SK-N-SH (cell line): ENCODE measurements around the gene AGMO. TPM values are rescaled to one million over a fixed set of nuclear protein-coding genes. Genes with fewer than 3 reads are reported as not detected.

Experiments used
- CTCF ChIA-PET: fragments of 300-600, 350-600 bp; formaldehyde crosslinking; extraction: SDS; loops from one replicate; lab custom pipeline; 2021; lab: Yijun Ruan, JAX
- POLR2A ChIA-PET: fragments of 350-600 bp; sonication (Branson Sonifier 250); formaldehyde crosslinking; extraction: SDS; loops from one replicate; lab custom pipeline; 2020; ENCODE audit warnings: antibody characterized with exemption, inconsistent platforms; lab: Yijun Ruan, JAX
- DNase-seq: peaks from one replicate; pipeline ENCODE4 v3.0.0; 2012
- H2AFZ ChIP-seq: fragments of 200-600 bp; sonication (generic); 2 replicates; pipeline ENCODE4 v1.8.1; 2016; ENCODE audit warnings: antibody characterized with exemption, mild to moderate bottlenecking, low read depth
- H3F3A ChIP-seq: fragments of 200-600 bp; sonication (generic); replicated peaks from 2 replicates; pipeline ENCODE3; 2016; ENCODE audit warnings: antibody characterized with exemption, mild to moderate bottlenecking; ENCODE audit not compliant: insufficient read depth
- H3K27ac ChIP-seq, 2 experiments: fragments of 200-500 bp in 1 of 2; fragments of 200-600 bp in 1 of 2; sonication (Bioruptor generic) in 1 of 2; sonication (generic), shearing (Covaris generic) in 1 of 2; 2 replicates each; pipeline versions ENCODE4 v1.5.1 to v1.6.1; 2014 to 2016; ENCODE audit warnings: low read depth in 2 of 2, inconsistent platforms in 1 of 2, low read length in 1 of 2, mild to moderate bottlenecking in 1 of 2, mixed read lengths in 1 of 2
- H3K27me3 ChIP-seq: fragments of 200-600 bp; sonication (generic), shearing (Covaris generic); 2 replicates; pipeline ENCODE4 v1.6.1; 2016; ENCODE audit warnings: mixed run types; ENCODE audit not compliant: insufficient read depth
- H3K36me3 ChIP-seq, 2 experiments: fragments of 200-500 bp in 1 of 2; fragments of 200-600 bp in 1 of 2; sonication (Bioruptor generic) in 1 of 2; sonication (generic) in 1 of 2; replicated peaks in 1 of 2; 2 replicates each; pipeline versions ENCODE3 to v1.5.1; 2014 to 2016; ENCODE audit warnings: low read length in 1 of 2, mild to moderate bottlenecking in 1 of 2; ENCODE audit not compliant: insufficient read depth in 2 of 2, control insufficient read depth in 1 of 2
- H3K4me1 ChIP-seq, 2 experiments: fragments of 200-500 bp in 1 of 2; fragments of 200-600 bp in 1 of 2; sonication (Bioruptor generic) in 1 of 2; sonication (generic), shearing (Covaris generic) in 1 of 2; 2 replicates each; pipeline versions ENCODE4 v1.5.1 to v1.6.1; 2014 to 2016; ENCODE audit warnings: low read depth in 1 of 2, low read length in 1 of 2, mixed run types in 1 of 2; ENCODE audit not compliant: insufficient read depth in 2 of 2, control insufficient read depth in 1 of 2
- H3K4me2 ChIP-seq: fragments of 200-600 bp; sonication (generic), shearing (Covaris generic); 2 replicates; pipeline ENCODE4 v1.6.1; 2017; ENCODE audit warnings: mixed run types
- H3K4me3 ChIP-seq, 2 experiments: fragments of 200-500 bp in 1 of 2; fragments of 200-600 bp in 1 of 2; sonication (Bioruptor generic) in 1 of 2; sonication (generic), shearing (Covaris generic) in 1 of 2; 2 replicates each; pipeline versions ENCODE4 v1.5.1 to v1.8.1; 2014 to 2016; ENCODE audit warnings: low read depth in 2 of 2, inconsistent platforms in 1 of 2, low read length in 1 of 2, mild to moderate bottlenecking in 1 of 2, mixed read lengths in 1 of 2, moderate library complexity in 1 of 2
- H3K79me2 ChIP-seq: fragments of 200-600 bp; sonication (generic); 2 replicates; pipeline ENCODE4 v1.8.1; 2017; ENCODE audit warnings: mild to moderate bottlenecking; ENCODE audit not compliant: insufficient read depth
- H3K9ac ChIP-seq: fragments of 200-600 bp; sonication (generic); 2 replicates; pipeline ENCODE4 v1.6.1; 2017; ENCODE audit warnings: mixed run types
- H3K9me2 ChIP-seq: fragments of 200-600 bp; sonication (generic); 2 replicates; pipeline ENCODE4 v1.6.1; 2017; ENCODE audit warnings: mixed run types
- H3K9me3 ChIP-seq: fragments of 200-600 bp; sonication (generic); 2 replicates; pipeline ENCODE4 v1.6.1; 2017; ENCODE audit warnings: mixed run types, mild to moderate bottlenecking, moderate library complexity
- H4K20me1 ChIP-seq: fragments of 200-600 bp; sonication (generic); 2 replicates; pipeline ENCODE4 v1.6.1; 2017; ENCODE audit warnings: mild to moderate bottlenecking, mixed run types; ENCODE audit not compliant: insufficient read depth
- CHD2 ChIP-seq: fragments of 150-350 bp; IDR thresholded peaks from 2 replicates; pipeline ENCODE4 v1.6.1; 2018; ENCODE audit warnings: low read length; ENCODE audit not compliant: partially characterized antibody
- ELF1 ChIP-seq: IDR thresholded peaks from 2 replicates; pipeline ENCODE4 v1.4.0; 2012
- EZH2phosphoT487 ChIP-seq: fragments of 200-600 bp; sonication (generic); IDR thresholded peaks from 2 replicates; pipeline ENCODE4 v1.6.1; 2017; ENCODE audit warnings: low read depth, mixed run types, mild to moderate bottlenecking, antibody characterized with exemption, moderate library complexity, borderline replicate concordance
- FOXM1 ChIP-seq: IDR thresholded peaks from 2 replicates; pipeline ENCODE4 v1.4.0; 2012; ENCODE audit warnings: low read depth, mild to moderate bottlenecking
- JUND ChIP-seq: IDR thresholded peaks from 2 replicates; pipeline ENCODE4 v1.4.0; 2012
- RAD21 ChIP-seq: IDR thresholded peaks from 2 replicates; pipeline ENCODE4 v1.6.1; 2012; ENCODE audit warnings: mild to moderate bottlenecking, low read length
- RXRA ChIP-seq: IDR thresholded peaks from 2 replicates; pipeline ENCODE4 v1.4.0; 2012; ENCODE audit warnings: low read depth, mild to moderate bottlenecking, borderline replicate concordance
- SMC3 ChIP-seq: IDR thresholded peaks from 2 replicates; pipeline ENCODE4 v1.6.1; 2012; ENCODE audit warnings: low read depth, low read length, improper control_type of control experiment
- WGBS: methylation state at CpG from one replicate; pipeline ENCODE4 v1.1.6; 2017; ENCODE audit warnings: low lambda C conversion rate; 5-methylcytosine and 5-hydroxymethylcytosine counted together
- polyA plus RNA-seq, 3 experiments: library from polyadenylated mRNA; depleted of rRNA; stranded (reverse); fragments of >200 nt; gene quantifications; 2 replicates each; pipeline ENCODE4 v1.2.3, GENCODE V29; 2012
- TF ChIP-seq, protein P1 (sequence below): IDR thresholded peaks from 2 replicates; pipeline ENCODE4 v1.4.0; 2012; ENCODE audit warnings: low read depth
- TF ChIP-seq, protein P2 (sequence below): IDR thresholded peaks from 2 replicates; pipeline ENCODE4 v1.4.0; 2012; ENCODE audit warnings: low read depth, borderline replicate concordance
- TF ChIP-seq, protein P3 (sequence below): IDR thresholded peaks from 2 replicates; pipeline ENCODE4 v1.6.1; 2012; ENCODE audit warnings: mild to moderate bottlenecking, low read depth, low read length, moderate library complexity
- TF ChIP-seq, protein P4 (sequence below): fragments of 150-350 bp; IDR thresholded peaks from 2 replicates; pipeline ENCODE4 v1.6.1; 2016; ENCODE audit warnings: mild to moderate bottlenecking, low read depth, low read length

The AGMO gene
- polyA plus RNA-seq, 1 of the 3 experiments (the other 2 are of a cell fraction), result 0.05 TPM

DNA sequence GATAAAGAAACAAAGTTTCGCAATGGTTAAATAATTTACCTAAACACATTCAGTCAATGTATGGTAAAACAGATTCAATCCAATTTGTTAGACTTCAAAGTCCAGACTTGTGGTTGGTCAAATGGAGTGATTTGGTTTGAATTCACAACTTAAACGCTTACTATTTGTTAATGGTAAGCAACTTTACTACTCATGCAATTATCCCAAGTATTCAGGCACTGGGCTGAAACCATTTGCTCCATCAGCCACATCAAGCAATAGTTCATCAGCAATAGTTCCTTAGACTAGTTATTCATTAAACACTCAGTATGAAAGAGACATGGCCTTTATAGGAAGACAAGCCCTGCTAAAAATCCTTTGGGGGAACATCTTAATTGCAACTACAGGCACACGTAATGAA, 253.0 kb downstream of the AGMO start:
- POLR2A ChIA-PET, result no interaction called here
- no peak overlapping the region for H3K27ac ChIP-seq
- no peaks in the 10 kb centered on the region for H3F3A ChIP-seq
- H3K27me3 ChIP-seq, result no peaks in the 10 kb centered on the region
- no peak overlapping the region for H3K4me2 ChIP-seq
- H3K9me3 ChIP-seq, result no peaks in the 10 kb centered on the region
- H3K9ac ChIP-seq, result no peak overlapping the region
- DNase-seq, result no peak
- H3K9me2 ChIP-seq, result no peaks in the 10 kb centered on the region
- no peaks in the 10 kb centered on the region for H3K79me2 ChIP-seq
- H2AFZ ChIP-seq, result no peak overlapping the region
- TF ChIP-seq, protein P1, sequence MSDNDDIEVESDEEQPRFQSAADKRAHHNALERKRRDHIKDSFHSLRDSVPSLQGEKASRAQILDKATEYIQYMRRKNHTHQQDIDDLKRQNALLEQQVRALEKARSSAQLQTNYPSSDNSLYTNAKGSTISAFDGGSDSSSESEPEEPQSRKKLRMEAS, result no peak
- TF ChIP-seq RXRA (no peak), RAD21 (no peak), EZH2phosphoT487 (no peak), CHD2 (no peak), FOXM1 (no peak), JUND (no peak)
- TF ChIP-seq, protein P2, sequence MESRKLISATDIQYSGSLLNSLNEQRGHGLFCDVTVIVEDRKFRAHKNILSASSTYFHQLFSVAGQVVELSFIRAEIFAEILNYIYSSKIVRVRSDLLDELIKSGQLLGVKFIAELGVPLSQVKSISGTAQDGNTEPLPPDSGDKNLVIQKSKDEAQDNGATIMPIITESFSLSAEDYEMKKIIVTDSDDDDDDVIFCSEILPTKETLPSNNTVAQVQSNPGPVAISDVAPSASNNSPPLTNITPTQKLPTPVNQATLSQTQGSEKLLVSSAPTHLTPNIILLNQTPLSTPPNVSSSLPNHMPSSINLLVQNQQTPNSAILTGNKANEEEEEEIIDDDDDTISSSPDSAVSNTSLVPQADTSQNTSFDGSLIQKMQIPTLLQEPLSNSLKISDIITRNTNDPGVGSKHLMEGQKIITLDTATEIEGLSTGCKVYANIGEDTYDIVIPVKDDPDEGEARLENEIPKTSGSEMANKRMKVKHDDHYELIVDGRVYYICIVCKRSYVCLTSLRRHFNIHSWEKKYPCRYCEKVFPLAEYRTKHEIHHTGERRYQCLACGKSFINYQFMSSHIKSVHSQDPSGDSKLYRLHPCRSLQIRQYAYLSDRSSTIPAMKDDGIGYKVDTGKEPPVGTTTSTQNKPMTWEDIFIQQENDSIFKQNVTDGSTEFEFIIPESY, result no peak
- TF ChIP-seq, protein P3, sequence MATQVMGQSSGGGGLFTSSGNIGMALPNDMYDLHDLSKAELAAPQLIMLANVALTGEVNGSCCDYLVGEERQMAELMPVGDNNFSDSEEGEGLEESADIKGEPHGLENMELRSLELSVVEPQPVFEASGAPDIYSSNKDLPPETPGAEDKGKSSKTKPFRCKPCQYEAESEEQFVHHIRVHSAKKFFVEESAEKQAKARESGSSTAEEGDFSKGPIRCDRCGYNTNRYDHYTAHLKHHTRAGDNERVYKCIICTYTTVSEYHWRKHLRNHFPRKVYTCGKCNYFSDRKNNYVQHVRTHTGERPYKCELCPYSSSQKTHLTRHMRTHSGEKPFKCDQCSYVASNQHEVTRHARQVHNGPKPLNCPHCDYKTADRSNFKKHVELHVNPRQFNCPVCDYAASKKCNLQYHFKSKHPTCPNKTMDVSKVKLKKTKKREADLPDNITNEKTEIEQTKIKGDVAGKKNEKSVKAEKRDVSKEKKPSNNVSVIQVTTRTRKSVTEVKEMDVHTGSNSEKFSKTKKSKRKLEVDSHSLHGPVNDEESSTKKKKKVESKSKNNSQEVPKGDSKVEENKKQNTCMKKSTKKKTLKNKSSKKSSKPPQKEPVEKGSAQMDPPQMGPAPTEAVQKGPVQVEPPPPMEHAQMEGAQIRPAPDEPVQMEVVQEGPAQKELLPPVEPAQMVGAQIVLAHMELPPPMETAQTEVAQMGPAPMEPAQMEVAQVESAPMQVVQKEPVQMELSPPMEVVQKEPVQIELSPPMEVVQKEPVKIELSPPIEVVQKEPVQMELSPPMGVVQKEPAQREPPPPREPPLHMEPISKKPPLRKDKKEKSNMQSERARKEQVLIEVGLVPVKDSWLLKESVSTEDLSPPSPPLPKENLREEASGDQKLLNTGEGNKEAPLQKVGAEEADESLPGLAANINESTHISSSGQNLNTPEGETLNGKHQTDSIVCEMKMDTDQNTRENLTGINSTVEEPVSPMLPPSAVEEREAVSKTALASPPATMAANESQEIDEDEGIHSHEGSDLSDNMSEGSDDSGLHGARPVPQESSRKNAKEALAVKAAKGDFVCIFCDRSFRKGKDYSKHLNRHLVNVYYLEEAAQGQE, result no peak
- H3K36me3 ChIP-seq, result no peaks in the 10 kb centered on the region
- CTCF ChIA-PET, result interaction anchor here (1.0 to 1.1 kb wide), 2 partner anchors 17 to 18 kb away, joined by 3 to 4 read pairs; no protein-coding TSS in a partner anchor
- no peaks in the 10 kb centered on the region for H4K20me1 ChIP-seq
- 84% methylated on average over 3 of the region's 3 CpGs for WGBS
- H3K4me3 ChIP-seq, result no peak overlapping the region
- no peaks in the 10 kb centered on the region for H3K4me1 ChIP-seq

DNA sequence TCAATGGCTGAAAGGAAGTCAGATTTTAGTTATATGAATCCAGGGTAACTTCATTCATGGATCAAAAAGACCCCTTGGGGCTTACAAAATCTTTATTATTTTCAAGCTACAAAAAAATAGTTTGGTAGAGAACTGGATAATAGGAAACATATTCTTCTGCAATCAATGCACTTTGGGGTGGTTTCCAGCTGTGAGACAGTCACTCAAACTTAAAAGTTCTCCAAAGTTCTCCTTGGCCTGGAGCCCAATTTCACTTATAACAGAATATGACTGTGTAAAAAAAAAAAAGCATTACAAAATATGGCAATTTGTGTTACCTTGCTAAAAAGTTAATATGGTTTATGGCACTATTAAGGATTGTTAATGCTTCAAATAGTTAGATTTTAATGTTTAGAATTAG, 255.5 kb downstream of the AGMO start:
- CTCF ChIA-PET, result interaction anchor here (1.0 kb wide), 1 partner anchor 15 kb away, joined by 3 read pairs; no protein-coding TSS in a partner anchor
- POLR2A ChIA-PET, result no interaction called here
- TF ChIP-seq SMC3, result no peak
- TF ChIP-seq ELF1, result no peak
- no peak for TF ChIP-seq EZH2phosphoT487
- TF ChIP-seq, protein P3, result no peak
- TF ChIP-seq, protein P4, sequence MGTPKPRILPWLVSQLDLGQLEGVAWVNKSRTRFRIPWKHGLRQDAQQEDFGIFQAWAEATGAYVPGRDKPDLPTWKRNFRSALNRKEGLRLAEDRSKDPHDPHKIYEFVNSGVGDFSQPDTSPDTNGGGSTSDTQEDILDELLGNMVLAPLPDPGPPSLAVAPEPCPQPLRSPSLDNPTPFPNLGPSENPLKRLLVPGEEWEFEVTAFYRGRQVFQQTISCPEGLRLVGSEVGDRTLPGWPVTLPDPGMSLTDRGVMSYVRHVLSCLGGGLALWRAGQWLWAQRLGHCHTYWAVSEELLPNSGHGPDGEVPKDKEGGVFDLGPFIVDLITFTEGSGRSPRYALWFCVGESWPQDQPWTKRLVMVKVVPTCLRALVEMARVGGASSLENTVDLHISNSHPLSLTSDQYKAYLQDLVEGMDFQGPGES, result no peak
- TF ChIP-seq, protein P1, result no peak
- no peak for TF ChIP-seq JUND
- TF ChIP-seq, protein P2, result no peak

More for the DNA sequence above, 255.5 kb downstream of the AGMO start:
- no peaks in the 10 kb centered on the region for H3K79me2 ChIP-seq
- no peaks in the 10 kb centered on the region for H3K4me1 ChIP-seq
- H4K20me1 ChIP-seq, result no peaks in the 10 kb centered on the region
- H2AFZ ChIP-seq, result no peak overlapping the region
- no peaks in the 10 kb centered on the region for H3F3A ChIP-seq
- no peak overlapping the region for H3K9ac ChIP-seq
- no peaks in the 10 kb centered on the region for H3K27me3 ChIP-seq
- no peak for DNase-seq
- no peak overlapping the region for H3K4me3 ChIP-seq
- H3K9me2 ChIP-seq, result no peaks in the 10 kb centered on the region
- no peak overlapping the region for H3K4me2 ChIP-seq
- H3K36me3 ChIP-seq, result no peaks in the 10 kb centered on the region
- no peak overlapping the region for H3K27ac ChIP-seq
- H3K9me3 ChIP-seq, result no peaks in the 10 kb centered on the region
